Fibroblast of skin of abdomen (primary cell): ENCODE results near the gene EHD2.

Source experiments
- DNase-seq: peaks from one replicate; pipeline ENCODE4 v3.0.0-alpha.2; 2013

The EHD2 gene

DNA sequence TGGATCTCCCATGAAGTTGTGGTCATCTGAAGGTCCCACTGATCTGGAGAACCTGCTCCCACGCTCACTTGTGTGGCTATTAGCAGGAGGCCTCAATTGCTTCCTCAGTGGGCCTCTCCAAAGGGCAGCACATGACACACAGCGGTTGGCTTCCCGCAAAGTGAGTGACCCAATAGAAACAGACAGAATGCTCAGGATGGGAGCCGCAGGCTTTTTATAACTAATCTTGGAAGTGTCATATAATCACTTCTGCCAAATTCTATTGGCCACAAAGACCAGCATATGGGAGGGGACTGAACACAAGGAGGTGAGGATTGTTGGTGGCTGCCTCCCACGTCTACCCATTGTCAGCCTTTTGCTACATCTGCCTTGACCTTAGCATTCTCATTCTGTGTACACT is 22.1 kb upstream of the EHD2 start:
- DNase-seq = no peak

DNA sequence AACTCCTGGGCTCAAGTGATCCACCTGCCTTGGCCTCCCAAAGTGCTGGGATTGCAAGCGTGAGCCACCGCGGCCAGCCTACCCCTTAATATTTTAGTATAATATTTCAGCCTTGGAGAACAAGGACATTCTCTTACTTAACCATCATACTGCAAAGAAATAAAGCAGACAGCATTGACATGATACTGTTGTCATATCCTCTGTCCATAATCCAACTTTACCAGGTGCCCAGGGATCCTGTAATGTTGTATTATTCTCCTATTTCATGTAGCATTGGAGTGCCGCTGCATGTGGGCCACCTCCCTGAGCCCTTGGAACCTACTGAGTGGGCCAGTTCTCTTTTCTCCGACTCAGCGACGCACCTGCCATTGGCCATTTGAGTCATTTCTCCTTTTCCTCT is 21.4 kb upstream of the EHD2 start:
- no peak for DNase-seq

DNA sequence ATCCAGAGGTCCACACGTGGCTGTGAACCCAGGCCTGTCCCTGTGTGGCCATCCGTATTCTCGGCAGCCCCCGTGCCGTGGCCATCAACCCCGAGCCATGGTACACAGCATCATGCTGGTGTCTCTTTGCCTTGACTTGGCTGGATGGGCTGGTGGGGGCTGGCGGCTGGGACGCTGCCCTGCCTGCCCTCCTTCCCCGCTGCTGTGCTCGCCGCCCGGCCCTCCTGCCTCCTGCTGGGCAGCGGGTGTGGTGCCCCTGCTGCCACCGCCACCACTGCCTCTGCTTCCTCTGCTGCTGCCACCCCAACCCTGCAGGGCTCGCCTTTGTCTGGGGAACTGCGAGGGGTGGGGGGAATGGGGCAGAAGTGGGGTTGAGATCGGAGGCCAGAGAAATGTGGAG is 19.7 kb upstream of the EHD2 start:
- no peak for DNase-seq

- DNase-seq = no peak
Observed at GRCh38 chr19:47693903-47694302, 19.3 kb upstream of the EHD2 start.

DNA sequence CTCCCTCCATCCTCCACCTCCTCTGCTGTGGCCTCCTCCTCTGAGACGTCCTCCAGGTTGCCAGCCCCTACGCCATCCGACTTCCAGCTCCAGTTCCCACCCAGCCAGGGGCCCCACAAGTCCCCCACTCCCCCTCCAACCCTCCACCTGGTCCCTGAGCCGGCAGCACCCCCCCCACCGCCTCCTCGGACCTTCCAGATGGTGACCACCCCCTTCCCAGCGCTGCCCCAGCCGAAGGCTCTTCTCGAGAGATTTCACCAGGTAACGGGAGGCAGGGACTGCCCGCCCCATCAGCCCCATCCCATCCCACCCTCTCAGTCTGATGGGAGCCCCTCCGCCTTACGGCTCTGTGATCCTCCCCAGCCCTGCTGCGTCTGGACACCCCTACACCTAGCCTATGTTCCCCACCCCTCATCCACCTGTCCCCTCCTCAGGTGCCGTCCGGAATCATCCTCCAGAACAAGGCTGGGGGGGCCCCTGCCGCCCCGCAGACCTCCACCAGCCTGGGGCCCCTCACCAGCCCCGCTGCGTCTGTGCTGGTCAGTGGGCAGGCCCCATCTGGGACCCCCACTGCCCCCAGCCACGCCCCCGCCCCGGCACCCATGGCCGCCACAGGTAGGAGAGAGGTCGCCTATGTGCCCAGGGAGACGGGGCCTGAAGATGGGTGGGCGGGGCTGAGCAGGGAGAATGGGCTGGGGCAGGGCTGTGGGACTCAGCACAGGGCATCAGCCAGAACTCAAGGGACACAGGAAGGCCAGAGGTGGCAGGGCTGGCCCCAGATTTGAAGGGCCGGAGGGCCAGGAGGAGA is 18.6 kb upstream of the EHD2 start:
- DNase-seq = no peak

GRCh38 chr19:47695533-47696262 is 17.5 kb upstream of the EHD2 start:
- DNase-seq = no peak

GRCh38 chr19:47696635-47697034 is 16.6 kb upstream of the EHD2 start:
- no peak for DNase-seq

DNA sequence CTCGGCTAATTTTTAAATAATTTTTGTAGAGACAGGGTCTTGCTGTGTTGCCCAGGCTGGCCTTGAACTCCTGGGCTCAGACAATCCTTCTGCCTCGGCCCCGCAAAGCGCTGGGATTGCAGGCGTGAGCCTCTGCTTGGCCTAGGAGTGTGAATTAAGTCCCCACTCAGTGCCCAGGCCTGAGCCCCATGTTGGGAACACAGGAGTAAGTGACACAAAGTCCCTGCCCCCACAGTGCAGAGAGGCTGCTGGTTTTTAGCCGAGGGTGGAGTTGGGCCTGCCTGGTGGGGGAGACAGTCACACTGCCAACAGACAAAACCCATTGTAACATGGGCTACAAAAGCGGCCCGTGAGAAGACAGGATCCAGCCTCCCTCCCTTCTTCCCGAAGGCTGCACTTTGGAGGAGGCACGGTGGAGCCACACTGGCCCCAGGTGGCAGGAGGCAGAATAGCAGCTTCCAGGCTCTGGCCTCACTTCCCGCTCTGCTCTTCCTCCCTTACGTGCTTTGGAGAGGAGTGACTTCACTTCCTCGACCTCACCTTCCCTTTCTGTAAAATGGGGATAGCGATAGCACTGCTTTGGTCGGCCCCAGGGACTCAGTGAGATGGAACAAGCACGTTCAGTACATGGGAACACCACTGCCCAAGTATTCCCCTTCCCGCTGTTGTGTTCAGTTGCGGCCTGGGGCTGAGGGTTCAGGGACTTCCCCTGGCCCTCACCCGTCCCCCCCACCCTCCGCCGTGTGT is 15.2 kb upstream of the EHD2 start:
- peak; percentile 82 for DNase-seq

GRCh38 chr19:47698631-47699359 is 14.4 kb upstream of the EHD2 start:
- no peak for DNase-seq

- no peak for DNase-seq
Observed at GRCh38 chr19:47699360-47699917, 13.8 kb upstream of the EHD2 start.

DNA sequence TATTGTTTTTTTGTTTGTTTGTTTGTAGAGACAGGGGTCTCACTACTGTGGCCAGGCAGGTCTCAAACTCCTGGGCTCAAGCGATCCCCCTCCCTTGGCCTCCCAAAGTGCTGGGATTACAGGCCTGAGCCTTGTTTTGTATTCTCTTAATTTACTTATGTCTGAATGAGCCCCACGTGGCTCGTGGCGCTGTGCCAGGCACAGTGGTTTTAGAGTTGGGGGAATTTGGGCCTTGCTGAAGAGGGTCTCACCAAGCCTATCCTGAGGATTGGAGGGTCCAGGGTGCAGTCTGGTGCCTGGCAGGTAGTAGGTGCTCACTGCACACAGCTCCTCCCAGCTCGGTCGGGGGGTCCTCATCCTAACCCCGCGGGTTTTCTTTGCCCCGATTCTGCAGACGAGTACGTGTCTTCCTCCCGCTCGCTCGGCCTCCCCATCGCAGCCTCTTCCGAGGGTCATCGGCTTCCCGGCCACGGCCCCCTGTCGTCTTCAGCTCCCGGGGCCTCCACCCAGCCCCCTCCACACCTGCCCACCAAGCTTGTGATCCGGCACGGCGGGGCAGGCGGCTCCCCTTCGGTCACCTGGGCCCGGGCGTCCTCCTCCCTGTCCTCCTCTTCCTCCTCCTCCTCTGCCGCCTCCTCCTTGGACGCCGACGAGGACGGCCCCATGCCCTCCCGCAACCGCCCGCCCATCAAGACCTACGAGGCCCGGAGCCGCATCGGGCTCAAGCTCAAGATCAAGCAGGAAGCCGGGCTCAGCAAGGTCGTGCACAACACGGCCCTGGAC is 12.1 kb upstream of the EHD2 start:
- no peak for DNase-seq

- no peak for DNase-seq
Observed at GRCh38 chr19:47701717-47702552, 11.3 kb upstream of the EHD2 start.

DNA sequence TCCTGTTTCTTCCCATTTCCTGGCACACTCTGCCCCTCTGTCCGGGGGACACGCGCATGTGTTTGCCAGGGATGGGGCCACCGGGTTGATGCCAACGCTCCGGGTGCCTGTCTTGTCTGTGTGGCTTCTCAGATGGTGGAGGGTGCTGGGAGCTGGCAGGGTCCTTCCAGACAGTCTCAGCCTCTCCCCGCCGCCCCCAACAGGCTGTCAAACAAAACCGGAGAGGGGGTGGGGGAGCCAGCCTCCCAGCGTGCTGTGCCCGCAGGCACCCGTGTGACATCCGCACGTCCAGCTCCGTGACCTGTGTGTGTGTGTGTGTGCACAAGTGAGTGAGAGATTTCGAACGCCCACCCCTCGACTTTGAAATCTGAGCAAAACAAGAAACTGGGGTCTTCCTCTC is 10.6 kb upstream of the EHD2 start:
- no peak for DNase-seq

DNA sequence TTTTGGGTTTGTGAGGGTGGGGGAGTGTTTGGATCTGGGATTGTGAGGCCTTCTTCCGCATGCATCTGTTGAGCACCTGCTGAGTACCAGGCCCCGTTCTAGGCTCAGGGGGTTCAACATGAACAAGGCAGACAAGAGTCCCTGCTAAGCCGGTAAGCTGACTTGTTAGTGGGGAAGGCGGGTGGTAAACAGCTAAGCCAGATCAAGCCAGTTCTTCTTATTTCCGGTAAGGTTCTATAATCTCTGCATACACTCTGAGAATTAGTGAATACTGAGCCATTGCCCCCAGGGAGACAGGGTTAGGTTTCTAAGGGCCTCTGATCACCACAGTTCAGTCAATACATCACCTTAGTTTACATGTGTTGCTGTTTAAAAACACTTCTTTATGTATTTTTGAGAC is 9.9 kb upstream of the EHD2 start:
- no peak for DNase-seq

GRCh38 chr19:47704024-47704423 is 9.2 kb upstream of the EHD2 start:
- DNase-seq = no peak

GRCh38 chr19:47704656-47705055 is 8.6 kb upstream of the EHD2 start:
- DNase-seq = no peak

DNA sequence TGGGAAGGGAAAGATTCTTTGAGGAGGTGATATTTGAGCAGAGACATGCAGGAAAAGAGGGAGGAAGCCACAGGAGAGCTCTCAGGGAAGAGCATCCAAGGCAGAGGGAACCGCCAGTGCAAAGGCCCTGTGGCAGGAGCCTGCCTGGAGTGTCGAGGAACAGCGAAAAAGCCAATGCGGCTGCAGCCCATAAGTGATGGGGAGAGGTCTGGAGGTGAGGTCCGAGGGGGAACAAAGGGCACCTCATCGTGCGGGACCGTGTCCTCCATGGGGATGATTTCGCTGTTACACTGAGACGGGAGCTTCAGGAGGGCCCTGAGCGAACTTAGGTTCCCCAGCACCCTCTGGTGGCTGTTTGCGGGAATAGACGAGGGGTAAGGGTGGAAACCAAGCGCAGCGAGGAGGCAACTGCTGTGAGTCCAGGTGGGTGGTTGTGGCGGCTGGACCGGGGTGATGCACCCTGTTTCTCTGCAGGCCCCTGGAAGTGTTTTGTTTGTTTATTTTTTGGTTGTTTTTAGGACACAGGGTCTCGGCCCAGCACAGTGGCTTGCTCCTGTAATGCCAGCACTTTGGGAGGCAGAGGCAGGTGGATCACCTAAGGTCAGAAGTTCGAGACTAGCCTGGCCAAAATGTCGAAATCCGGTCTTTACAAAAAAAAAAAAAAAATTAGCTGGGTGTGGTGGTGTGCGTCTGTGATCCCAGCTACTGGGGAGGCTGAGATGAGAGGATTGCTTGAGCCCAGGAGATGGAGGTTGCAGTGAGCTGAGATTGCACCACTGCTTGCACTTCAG is 5.9 kb upstream of the EHD2 start:
- peak; percentile 66 for DNase-seq

GRCh38 chr19:47711652-47712242 is 1.5 kb upstream of the EHD2 start:
- DNase-seq = no peak

DNA sequence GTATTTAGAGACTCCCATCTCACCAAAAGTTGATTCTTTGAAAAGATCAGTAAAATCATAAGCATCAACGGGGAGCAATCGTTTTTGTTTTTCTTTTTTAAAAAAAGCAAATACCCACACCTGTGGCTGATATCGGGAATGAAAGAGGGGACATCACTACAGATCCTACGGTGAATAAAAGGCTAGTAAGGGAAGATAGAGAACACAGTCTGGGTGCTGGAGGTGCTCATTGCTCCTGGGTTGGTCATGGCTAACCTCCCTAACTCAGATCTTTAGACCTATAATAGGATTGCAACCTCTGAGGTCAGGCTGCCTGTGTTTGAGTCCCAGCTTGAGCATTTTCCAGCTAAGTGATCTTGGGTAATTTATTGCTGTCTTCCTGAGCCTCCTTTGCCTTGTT is 1.1 kb downstream of the EHD2 start:
- DNase-seq = no peak
